Lower leg skin (tissue), 4 donors: ENCODE data around the gene HIC1. TPM values are rescaled to one million over a fixed set of nuclear protein-coding genes. Genes with fewer than 3 reads are reported as not detected.

Source experiments
- DNase-seq, 2 donors: peaks; one replicate each; pipeline ENCODE4 v3.0.0-alpha.2; 2019; ENCODE audit warnings: low spot score in 2 of 2
- H3K4me3 ChIP-seq: fragments of 200-600 bp; sonication (generic); 2 replicates; pipeline ENCODE4 v1.5.1; 2017; ENCODE audit warnings: mild to moderate bottlenecking, low read depth; ENCODE audit not compliant: poor library complexity, severe bottlenecking
- CTCF ChIP-seq, 3 donors: fragments of 450-650 bp; IDR thresholded peaks; one replicate each; pipeline ENCODE4 v1.5.1; 2016; ENCODE audit warnings: antibody characterized with exemption in 3 of 3, mild to moderate bottlenecking in 3 of 3, moderate library complexity in 2 of 3
- POLR2A ChIP-seq, 2 donors: fragments of 450-650 bp; IDR thresholded peaks; one replicate each; pipeline ENCODE4 v1.6.1; 2016 to 2017; ENCODE audit warnings: antibody characterized with exemption in 2 of 2, mild to moderate bottlenecking in 1 of 2, moderate library complexity in 1 of 2
- WGBS, 2 donors: methylation state at CpG; one replicate each; pipeline ENCODE4 v1.1.5; 2018; 5-methylcytosine and 5-hydroxymethylcytosine counted together
- intact Hi-C: fragments of 100-400 bp; cut with DNase I; formaldehyde crosslinking; loops from one replicate; pipeline ENCODE4 v1.15.0; 2023; ENCODE audit warnings: low total_unique reads
- total RNA-seq, 4 donors: library from RNA; depleted of rRNA; stranded (reverse); fragments of >200 nt; gene quantifications; one replicate each; pipeline ENCODE4 v1.1.0, GENCODE V29; 2016

The HIC1 gene
- total RNA-seq, 4 donors from 2014 or later = 2.4 to 14.2 (median 5.3) TPM

- TF ChIP-seq CTCF (IDR thresholded peaks at IDR 0.05) = no peak
- no peak for TF ChIP-seq POLR2A (IDR thresholded peaks at IDR 0.05)
- intact Hi-C loops = loop anchor here (5.0 kb wide), 1 partner anchor 427 kb away; no protein-coding TSS in a partner anchor
- no peak overlapping the region for H3K4me3 ChIP-seq
- 76 to 77% methylated on average over 10 of the region's 10 CpGs for WGBS, 2 donors
- DNase-seq = no peak
These were observed 40.6 kb downstream of the HIC1 start for GRCh38 chr17:2095536-2095910.

GRCh38 chr17:2101448-2102257 lies 46.8 kb downstream of the HIC1 start:
- DNase-seq = peak in 1 of 2 donors; percentile 52
- TF ChIP-seq CTCF (IDR thresholded peaks at IDR 0.05) (no peak), POLR2A (IDR thresholded peaks at IDR 0.05) (no peak)
- no peak overlapping the region for H3K4me3 ChIP-seq
- 48 to 50% methylated on average over 15 of the region's 15 CpGs for WGBS, 2 donors
- intact Hi-C loops = no loop called here

GRCh38 chr17:2102931-2103809 lies 48.3 kb downstream of the HIC1 start:
- WGBS, 2 donors = 79 to 80% methylated on average over 9 of the region's 9 CpGs
- H3K4me3 ChIP-seq = no peak overlapping the region
- TF ChIP-seq POLR2A (IDR thresholded peaks at IDR 0.05) (no peak), CTCF (IDR thresholded peaks at IDR 0.05) (no peak)
- intact Hi-C loops = no loop called here
- DNase-seq = no peak

- DNase-seq = no peak
- intact Hi-C loops = no loop called here
- TF ChIP-seq POLR2A (IDR thresholded peaks at IDR 0.05) (no peak), CTCF (IDR thresholded peaks at IDR 0.05) (no peak)
- WGBS, 2 donors = 32 to 61% methylated on average over 1 of the region's 1 CpG
- H3K4me3 ChIP-seq = no peak overlapping the region
These were observed 50.8 kb downstream of the HIC1 start for GRCh38 chr17:2105663-2106062.

GRCh38 chr17:2106308-2106955 lies 51.5 kb downstream of the HIC1 start:
- DNase-seq = peak in 1 of 2 donors; percentile 39

More at GRCh38 chr17:2106308-2106955, 51.5 kb downstream of the HIC1 start:
- intact Hi-C loops = no loop called here
- H3K4me3 ChIP-seq = no peak overlapping the region
- TF ChIP-seq CTCF (IDR thresholded peaks at IDR 0.05) = no peak
- no peak for TF ChIP-seq POLR2A (IDR thresholded peaks at IDR 0.05)
- 61 to 66% methylated on average over 11 of the region's 11 CpGs for WGBS, 2 donors
